ENCODE measurements around the gene JMJD8. TPM values are rescaled to one million over a fixed set of nuclear protein-coding genes. Genes with fewer than 3 reads are reported as not detected.

Gene JMJD8
- total RNA-seq, 4 donors from 2014 or later = 73.2 to 114 (median 88.1) TPM

DNA sequence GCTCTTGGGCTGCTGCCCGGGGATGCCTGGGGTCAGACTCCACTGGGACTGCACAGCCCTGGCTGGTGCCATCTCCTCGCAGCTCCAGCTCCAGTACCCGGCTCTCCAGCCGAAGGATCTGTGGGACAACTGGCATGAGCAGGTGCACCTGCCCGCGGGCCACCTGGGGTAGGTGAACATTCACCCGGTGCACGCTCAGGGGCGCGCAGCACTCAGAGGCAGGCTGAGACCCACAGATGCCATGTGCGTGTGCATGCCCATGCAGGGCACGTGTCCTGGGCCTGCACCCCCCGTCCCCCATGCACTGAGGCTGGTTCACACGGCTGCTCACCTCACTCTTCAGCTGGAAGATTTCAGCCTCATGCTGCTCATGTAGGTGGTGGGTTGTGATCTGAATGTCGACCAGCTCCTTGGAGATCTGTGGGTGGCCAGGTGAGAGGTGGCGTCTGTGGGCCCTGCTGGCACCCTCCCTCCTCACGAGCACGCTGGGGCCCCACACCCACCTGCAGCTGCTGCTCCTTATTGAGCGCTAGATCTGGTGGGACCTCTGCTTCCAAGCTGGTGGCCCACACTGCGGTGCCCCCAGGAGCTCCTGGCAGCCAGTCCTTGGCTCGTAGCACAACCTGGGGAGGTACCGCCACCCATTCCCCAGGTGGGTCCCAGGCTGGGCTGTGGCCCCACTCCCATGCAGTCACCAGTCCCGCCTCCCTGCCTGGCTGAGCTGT, 41.5 kb upstream of the JMJD8 start:
- Histone ChIP-seq H3K27me3 (peaks cover 0 to 53% (median 24%) of the 10 kb centered on the region in 4 donors), H3K9me3 (no peaks in the 10 kb centered on the region), H3K27ac (replicated peaks in 1 of 4) (no peak overlapping the region), H3K4me3 (no peak overlapping the region), H3K4me1 (peaks cover 33 to 52% (median 46%) of the 10 kb centered on the region in 4 donors), H3K36me3 (peaks cover 0 to 16% (median 9%) of the 10 kb centered on the region in 4 donors)
- DNase-seq (ENCODE audit: extremely low spot score) = no peak
- 78% methylated on average over 8 of the region's 23 CpGs for WGBS
- intact Hi-C loops (cut with DNase I) = no loop called here
- TF ChIP-seq POLR2A (IDR thresholded peaks at IDR 0.05; ENCODE audit: low read depth) (no peak), POLR2AphosphoS5 (IDR thresholded peaks at IDR 0.05) (no peak), EP300 (IDR thresholded peaks at IDR 0.05) (no peak)
- TF ChIP-seq, protein P1, sequence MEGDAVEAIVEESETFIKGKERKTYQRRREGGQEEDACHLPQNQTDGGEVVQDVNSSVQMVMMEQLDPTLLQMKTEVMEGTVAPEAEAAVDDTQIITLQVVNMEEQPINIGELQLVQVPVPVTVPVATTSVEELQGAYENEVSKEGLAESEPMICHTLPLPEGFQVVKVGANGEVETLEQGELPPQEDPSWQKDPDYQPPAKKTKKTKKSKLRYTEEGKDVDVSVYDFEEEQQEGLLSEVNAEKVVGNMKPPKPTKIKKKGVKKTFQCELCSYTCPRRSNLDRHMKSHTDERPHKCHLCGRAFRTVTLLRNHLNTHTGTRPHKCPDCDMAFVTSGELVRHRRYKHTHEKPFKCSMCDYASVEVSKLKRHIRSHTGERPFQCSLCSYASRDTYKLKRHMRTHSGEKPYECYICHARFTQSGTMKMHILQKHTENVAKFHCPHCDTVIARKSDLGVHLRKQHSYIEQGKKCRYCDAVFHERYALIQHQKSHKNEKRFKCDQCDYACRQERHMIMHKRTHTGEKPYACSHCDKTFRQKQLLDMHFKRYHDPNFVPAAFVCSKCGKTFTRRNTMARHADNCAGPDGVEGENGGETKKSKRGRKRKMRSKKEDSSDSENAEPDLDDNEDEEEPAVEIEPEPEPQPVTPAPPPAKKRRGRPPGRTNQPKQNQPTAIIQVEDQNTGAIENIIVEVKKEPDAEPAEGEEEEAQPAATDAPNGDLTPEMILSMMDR (IDR thresholded peaks at IDR 0.05) = no peak

DNA sequence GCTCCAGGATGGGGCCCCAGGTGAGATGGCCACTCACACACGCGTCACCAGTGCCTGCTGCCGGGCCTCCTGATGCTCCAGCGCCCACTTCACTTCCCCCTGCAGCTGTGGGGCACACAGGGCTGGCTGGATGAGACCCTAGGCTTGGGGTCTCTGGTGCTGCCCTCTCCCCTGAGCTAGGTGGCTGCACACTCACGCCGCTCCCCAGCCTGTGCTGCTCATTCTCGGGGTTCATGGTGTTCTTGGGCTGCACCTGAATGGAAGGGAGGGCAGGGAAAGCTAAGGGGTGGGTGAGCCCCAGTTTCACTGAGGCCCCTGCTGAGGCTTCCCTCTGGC, 40.9 kb upstream of the JMJD8 start:
- H3K4me3 ChIP-seq = no peak overlapping the region
- peaks cover 0 to 10% (median 3%) of the 10 kb centered on the region in 4 donors for H3K36me3 ChIP-seq
- no peak overlapping the region for H3K27ac ChIP-seq (replicated peaks in 1 of 4)
- DNase-seq (ENCODE audit: extremely low spot score) = no peak
- peaks cover 39 to 58% (median 52%) of the 10 kb centered on the region in 4 donors for H3K4me1 ChIP-seq
- whole genome bisulfite sequencing = no CpG with 5 or more reads among the region's 7 CpGs
- TF ChIP-seq POLR2A (IDR thresholded peaks at IDR 0.05; ENCODE audit: low read depth) (no peak), EP300 (IDR thresholded peaks at IDR 0.05) (no peak), POLR2AphosphoS5 (IDR thresholded peaks at IDR 0.05) (no peak)
- TF ChIP-seq, protein P1 (IDR thresholded peaks at IDR 0.05) = no peak
- H3K27me3 ChIP-seq = peaks cover 0 to 53% (median 24%) of the 10 kb centered on the region in 4 donors
- H3K9me3 ChIP-seq = no peaks in the 10 kb centered on the region
- intact Hi-C loops (cut with DNase I) = no loop called here

DNA sequence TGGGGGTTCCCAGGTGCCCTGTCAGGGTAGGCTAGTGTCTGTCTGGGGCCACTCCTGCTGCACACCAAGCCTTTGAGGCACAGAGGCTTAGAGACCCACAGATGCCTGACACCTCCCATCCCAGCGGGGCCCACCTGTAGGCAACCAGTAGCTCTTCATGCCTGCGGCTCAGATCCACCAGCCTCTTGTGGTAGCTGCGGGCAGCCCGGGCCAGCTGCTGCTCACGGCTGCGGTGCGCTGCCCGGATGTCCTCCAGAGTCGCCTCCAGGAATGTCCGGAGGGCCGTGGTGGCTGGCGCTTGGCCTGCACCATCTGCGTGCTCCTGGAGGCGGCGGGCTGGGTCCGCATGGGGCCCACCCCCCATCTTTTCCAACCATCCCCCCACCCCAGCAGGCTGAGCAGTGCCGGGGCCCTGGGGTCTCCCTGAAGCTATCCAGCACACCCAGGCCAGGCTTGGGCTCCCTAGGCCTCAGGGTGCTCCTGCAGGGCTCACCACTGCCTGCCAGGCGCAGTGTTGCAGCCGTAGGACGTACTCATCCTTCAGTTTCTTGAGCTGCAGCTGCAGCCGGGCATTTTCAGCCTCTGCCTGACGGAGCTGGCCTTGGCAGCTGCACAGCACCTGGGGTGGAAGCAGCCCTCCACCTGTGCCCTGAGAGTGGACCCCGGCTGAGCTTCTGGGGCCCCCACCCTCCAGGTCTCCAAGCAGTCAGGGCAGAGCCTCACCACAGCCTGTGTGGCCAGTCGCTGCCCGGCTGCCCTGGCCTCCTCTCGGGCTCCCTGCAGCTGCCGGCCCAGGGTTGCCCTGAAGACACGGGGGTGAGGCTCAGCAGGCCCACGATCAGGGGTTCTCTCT, 40.3 kb upstream of the JMJD8 start:
- Histone ChIP-seq H3K4me3 (no peak overlapping the region), H3K27ac (replicated peaks in 1 of 4) (no peak overlapping the region), H3K4me1 (peaks cover 45 to 64% (median 58%) of the 10 kb centered on the region in 4 donors), H3K9me3 (no peaks in the 10 kb centered on the region), H3K27me3 (peaks cover 0 to 53% (median 24%) of the 10 kb centered on the region in 4 donors), H3K36me3 (peaks cover 0 to 6% (median 2%) of the 10 kb centered on the region in 4 donors)
- DNase-seq (ENCODE audit: extremely low spot score) = no peak
- TF ChIP-seq, protein P1 (IDR thresholded peaks at IDR 0.05) = no peak
- no peak for TF ChIP-seq POLR2AphosphoS5 (IDR thresholded peaks at IDR 0.05)
- no peak for TF ChIP-seq EP300 (IDR thresholded peaks at IDR 0.05)
- TF ChIP-seq POLR2A (IDR thresholded peaks at IDR 0.05; ENCODE audit: low read depth) = no peak
- intact Hi-C loops (cut with DNase I) = no loop called here
- WGBS = no CpG with 5 or more reads among the region's 29 CpGs

GRCh38 chr16:723695-724094, 39.6 kb upstream of the JMJD8 start:
- intact Hi-C loops (cut with DNase I) = no loop called here
- H3K9me3 ChIP-seq = no peaks in the 10 kb centered on the region
- H3K27ac ChIP-seq (replicated peaks in 1 of 4) = no peak overlapping the region
- no peak for TF ChIP-seq EP300 (IDR thresholded peaks at IDR 0.05)
- H3K4me3 ChIP-seq = no peak overlapping the region
- DNase-seq (ENCODE audit: extremely low spot score) = no peak
- peaks cover 47 to 64% (median 58%) of the 10 kb centered on the region in 4 donors for H3K4me1 ChIP-seq
- 84% methylated on average over 9 of the region's 9 CpGs for WGBS
- H3K27me3 ChIP-seq = peaks cover 0 to 47% (median 24%) of the 10 kb centered on the region in 4 donors
- H3K36me3 ChIP-seq = peaks cover 0 to 6% (median 2%) of the 10 kb centered on the region in 4 donors

Measured in esophagus muscularis mucosa (tissue), 4 donors.